ENCODE measurements around the gene CLPX.

DNA sequence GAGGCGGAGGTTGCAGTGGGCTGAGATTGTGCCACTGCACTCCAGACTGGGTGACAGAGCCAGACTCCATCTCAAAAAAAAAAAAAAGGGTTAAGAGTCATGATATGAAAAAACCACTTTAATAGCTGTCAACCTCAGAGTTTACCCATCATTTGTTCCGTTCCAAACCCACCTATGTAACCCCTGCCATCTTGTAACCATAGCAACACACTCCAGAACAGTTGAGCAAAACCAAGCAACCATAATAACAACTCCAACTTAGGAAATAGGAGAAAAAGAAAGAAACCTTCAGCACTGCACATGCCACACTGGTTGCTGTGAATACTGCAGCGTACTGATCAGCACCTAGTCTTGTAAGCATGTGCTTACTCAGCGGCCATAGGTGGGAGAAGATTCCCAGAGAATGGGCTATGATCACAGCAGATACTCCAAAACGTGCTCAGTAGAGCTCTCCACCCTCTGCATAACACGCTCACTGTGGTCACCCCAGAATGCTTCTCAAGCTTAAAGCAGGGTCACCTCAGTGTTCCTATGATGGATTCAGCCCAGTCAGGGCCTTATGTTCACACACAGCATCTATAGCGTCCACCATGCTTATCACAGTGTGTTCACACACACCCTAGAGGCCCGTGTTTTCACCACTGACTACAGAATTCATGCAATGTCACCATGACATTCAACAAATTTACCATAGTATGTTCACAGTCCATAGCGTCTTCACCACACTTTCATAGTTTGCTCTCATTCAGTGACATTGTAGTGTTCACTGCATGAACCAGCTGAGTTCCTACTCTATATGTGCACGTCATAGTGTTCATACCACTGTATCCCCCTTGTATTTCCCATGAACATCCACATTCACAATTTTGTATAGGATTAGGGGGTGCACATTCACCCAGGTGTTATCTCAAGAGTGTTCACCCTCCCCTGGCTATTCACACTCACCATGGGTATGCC is 32.7 kb upstream of the CLPX start:
- no peak for TF ChIP-seq EP300 (IDR thresholded peaks at IDR 0.05)
- TF ChIP-seq, protein P1, sequence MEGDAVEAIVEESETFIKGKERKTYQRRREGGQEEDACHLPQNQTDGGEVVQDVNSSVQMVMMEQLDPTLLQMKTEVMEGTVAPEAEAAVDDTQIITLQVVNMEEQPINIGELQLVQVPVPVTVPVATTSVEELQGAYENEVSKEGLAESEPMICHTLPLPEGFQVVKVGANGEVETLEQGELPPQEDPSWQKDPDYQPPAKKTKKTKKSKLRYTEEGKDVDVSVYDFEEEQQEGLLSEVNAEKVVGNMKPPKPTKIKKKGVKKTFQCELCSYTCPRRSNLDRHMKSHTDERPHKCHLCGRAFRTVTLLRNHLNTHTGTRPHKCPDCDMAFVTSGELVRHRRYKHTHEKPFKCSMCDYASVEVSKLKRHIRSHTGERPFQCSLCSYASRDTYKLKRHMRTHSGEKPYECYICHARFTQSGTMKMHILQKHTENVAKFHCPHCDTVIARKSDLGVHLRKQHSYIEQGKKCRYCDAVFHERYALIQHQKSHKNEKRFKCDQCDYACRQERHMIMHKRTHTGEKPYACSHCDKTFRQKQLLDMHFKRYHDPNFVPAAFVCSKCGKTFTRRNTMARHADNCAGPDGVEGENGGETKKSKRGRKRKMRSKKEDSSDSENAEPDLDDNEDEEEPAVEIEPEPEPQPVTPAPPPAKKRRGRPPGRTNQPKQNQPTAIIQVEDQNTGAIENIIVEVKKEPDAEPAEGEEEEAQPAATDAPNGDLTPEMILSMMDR (IDR thresholded peaks at IDR 0.05) = no peak
- TF ChIP-seq POLR2A (IDR thresholded peaks at IDR 0.05; ENCODE audit: low read depth) = no peak

Data from esophagus muscularis mucosa (tissue), 4 donors.